Islet of Langerhans (tissue), 1 donor: ENCODE data around the gene ACTL7A.
"Not testable (repeated sequence)": the region's sequence is repeated elsewhere in the genome, so short reads cannot be mapped to it uniquely, and the experiment has no call there.

ENCODE experiments used
- FAIRE-seq: peaks from one replicate; lab custom pipeline; 2011; peaks lifted over from hg19 to GRCh38; lab: Jason Lieb, UNC

ACTL7A gene

GRCh38 chr9:108880738-108881316, 18.8 kb downstream of the ACTL7A start:
- FAIRE-seq = no peak

- FAIRE-seq = no peak
These were observed 20.2 kb downstream of the ACTL7A start for GRCh38 chr9:108882052-108882888.

- no peak for FAIRE-seq
These were observed 21.0 kb downstream of the ACTL7A start for GRCh38 chr9:108883085-108883484.

GRCh38 chr9:108884701-108885100, 22.6 kb downstream of the ACTL7A start:
- no peak for FAIRE-seq

GRCh38 chr9:108885643-108886348, 23.7 kb downstream of the ACTL7A start:
- no peak for FAIRE-seq

GRCh38 chr9:108886594-108887271, 24.7 kb downstream of the ACTL7A start:
- not testable (repeated sequence) for FAIRE-seq

GRCh38 chr9:108889649-108890067, 27.6 kb downstream of the ACTL7A start:
- FAIRE-seq = no peak

GRCh38 chr9:108894225-108894997, 32.3 kb downstream of the ACTL7A start:
- FAIRE-seq = no peak

GRCh38 chr9:108897324-108898096, 35.4 kb downstream of the ACTL7A start:
- no peak for FAIRE-seq

- FAIRE-seq = not testable (repeated sequence)
These were observed 37.1 kb downstream of the ACTL7A start for GRCh38 chr9:108899023-108899695.

- FAIRE-seq = no peak
These were observed 38.1 kb downstream of the ACTL7A start for GRCh38 chr9:108900176-108900575.

GRCh38 chr9:108903420-108904103, 41.5 kb downstream of the ACTL7A start:
- no peak for FAIRE-seq

GRCh38 chr9:108904161-108904560, 42.1 kb downstream of the ACTL7A start:
- no peak for FAIRE-seq

- no peak for FAIRE-seq
These were observed 43.4 kb downstream of the ACTL7A start for GRCh38 chr9:108905494-108905893.

- no peak for FAIRE-seq
These were observed 48.3 kb downstream of the ACTL7A start for GRCh38 chr9:108910402-108910801.

GRCh38 chr9:108910914-108911313, 48.8 kb downstream of the ACTL7A start:
- no peak for FAIRE-seq

- no peak for FAIRE-seq
These were observed 49.8 kb downstream of the ACTL7A start for GRCh38 chr9:108911820-108912219.
